SU-DHL-6 (cell line): ENCODE results near the gene DDIAS.

Experiments
- H2AFZ ChIP-seq: fragments of 200-600 bp; sonication (generic); 2 replicates; pipeline ENCODE4 v1.6.1; 2014; ENCODE audit warnings: low read depth, mild to moderate bottlenecking, moderate library complexity, mixed read lengths, antibody characterized with exemption, low read length; ENCODE audit not compliant: severe bottlenecking
- H3F3A ChIP-seq: fragments of 200-600 bp; shearing (Covaris generic); 2 replicates; pipeline ENCODE4 v1.6.0; 2016; ENCODE audit warnings: antibody characterized with exemption, mild to moderate bottlenecking; ENCODE audit not compliant: insufficient read depth
- H3K27ac ChIP-seq: fragments of 200-600 bp; sonication (generic); 2 replicates; pipeline ENCODE4 v1.5.1; 2016; ENCODE audit warnings: low read depth, mild to moderate bottlenecking, low read length, moderate library complexity, mixed read lengths
- H3K27me3 ChIP-seq: fragments of 200-600 bp; sonication (generic), shearing (Covaris generic); 2 replicates; pipeline ENCODE4 v1.6.0; 2014; ENCODE audit warnings: mild to moderate bottlenecking, low read length
- H3K36me3 ChIP-seq: fragments of 200-600 bp; sonication (generic); 2 replicates; pipeline ENCODE4 v1.6.1; 2014; ENCODE audit warnings: mild to moderate bottlenecking, low read length, mixed read lengths
- H3K4me2 ChIP-seq: fragments of 300-600, 200-600 bp; shearing (Covaris generic), sonication (generic); 2 replicates; pipeline ENCODE4 v1.6.0; 2014; ENCODE audit warnings: low read length, low read depth, mild to moderate bottlenecking; ENCODE audit not compliant: poor library complexity, severe bottlenecking
- H3K4me3 ChIP-seq: fragments of 200-600 bp; sonication (generic); 2 replicates; pipeline ENCODE4 v1.5.1; 2014; ENCODE audit warnings: antibody characterized with exemption, low read length, mild to moderate bottlenecking, mixed read lengths; ENCODE audit not compliant: insufficient read depth, poor library complexity, severe bottlenecking
- H3K79me2 ChIP-seq: fragments of 200-600 bp; sonication (generic); 2 replicates; pipeline ENCODE4 v1.6.1; 2014; ENCODE audit warnings: mild to moderate bottlenecking, low read length, moderate library complexity; ENCODE audit not compliant: insufficient read depth
- H3K9ac ChIP-seq: fragments of 200-600 bp; sonication (generic); 2 replicates; pipeline ENCODE4 v1.7.0; 2014; ENCODE audit warnings: mild to moderate bottlenecking, low read length
- H3K9me2 ChIP-seq: fragments of 200-600 bp; sonication (generic); replicated peaks from 2 replicates; pipeline ENCODE4 v1.6.1; 2014; ENCODE audit warnings: low read length; ENCODE audit not compliant: insufficient read depth
- H3K9me3 ChIP-seq: fragments of 200-600 bp; sonication (generic); 2 replicates; pipeline ENCODE4 v1.6.1; 2014; ENCODE audit warnings: low read length, mixed read lengths; ENCODE audit not compliant: insufficient read depth
- H4K20me1 ChIP-seq: fragments of 200-600 bp; sonication (generic); 2 replicates; pipeline ENCODE4 v1.6.1; 2014; ENCODE audit warnings: low read depth, mild to moderate bottlenecking, antibody characterized with exemption, low read length, moderate library complexity, mixed read lengths
- EZH2phosphoT487 ChIP-seq: fragments of 200-600 bp; sonication (generic), shearing (Covaris generic); conservative IDR thresholded peaks from 2 replicates; pipeline ENCODE4 v1.6.1; 2018; ENCODE audit warnings: mild to moderate bottlenecking, antibody characterized with exemption, low read length, moderate library complexity, mixed read lengths
- TF ChIP-seq, protein P1 (sequence below): fragments of 200-600 bp; sonication (generic); IDR thresholded peaks from one replicate; pipeline ENCODE4 v1.5.1; 2017; ENCODE audit warnings: antibody characterized with exemption, mild to moderate bottlenecking, low read length, moderate library complexity; ENCODE audit not compliant: insufficient read depth, poor library complexity, severe bottlenecking

DDIAS gene

DNA sequence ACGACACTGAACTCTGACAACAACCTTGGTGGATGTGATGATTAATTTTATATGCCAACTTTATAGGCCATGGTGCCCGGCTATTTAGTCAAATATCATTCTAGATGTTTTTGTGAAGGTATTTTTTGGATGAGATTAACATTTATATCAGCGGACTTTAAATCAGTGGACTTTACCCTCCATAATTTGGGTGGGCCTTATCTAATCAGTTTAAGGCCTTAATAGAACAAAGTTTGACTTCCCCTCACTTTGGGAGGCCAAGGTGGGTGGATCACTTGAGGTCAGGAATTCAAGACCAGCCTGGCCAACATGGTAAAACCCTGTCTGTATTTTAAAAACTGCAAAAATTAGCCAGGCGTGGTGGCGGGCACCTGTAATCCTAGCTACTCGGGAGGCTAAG, 5.4 kb upstream of the DDIAS start:
- no peaks in the 10 kb centered on the region for H3K36me3 ChIP-seq
- H3K27me3 ChIP-seq = no peaks in the 10 kb centered on the region
- no peak overlapping the region for H3K9ac ChIP-seq
- H3K4me3 ChIP-seq = no peak overlapping the region
- no peak overlapping the region for H3K27ac ChIP-seq
- no peak overlapping the region for H2AFZ ChIP-seq
- no peaks in the 10 kb centered on the region for H3K9me2 ChIP-seq
- H3K4me2 ChIP-seq = no peak overlapping the region
- TF ChIP-seq, protein P1, sequence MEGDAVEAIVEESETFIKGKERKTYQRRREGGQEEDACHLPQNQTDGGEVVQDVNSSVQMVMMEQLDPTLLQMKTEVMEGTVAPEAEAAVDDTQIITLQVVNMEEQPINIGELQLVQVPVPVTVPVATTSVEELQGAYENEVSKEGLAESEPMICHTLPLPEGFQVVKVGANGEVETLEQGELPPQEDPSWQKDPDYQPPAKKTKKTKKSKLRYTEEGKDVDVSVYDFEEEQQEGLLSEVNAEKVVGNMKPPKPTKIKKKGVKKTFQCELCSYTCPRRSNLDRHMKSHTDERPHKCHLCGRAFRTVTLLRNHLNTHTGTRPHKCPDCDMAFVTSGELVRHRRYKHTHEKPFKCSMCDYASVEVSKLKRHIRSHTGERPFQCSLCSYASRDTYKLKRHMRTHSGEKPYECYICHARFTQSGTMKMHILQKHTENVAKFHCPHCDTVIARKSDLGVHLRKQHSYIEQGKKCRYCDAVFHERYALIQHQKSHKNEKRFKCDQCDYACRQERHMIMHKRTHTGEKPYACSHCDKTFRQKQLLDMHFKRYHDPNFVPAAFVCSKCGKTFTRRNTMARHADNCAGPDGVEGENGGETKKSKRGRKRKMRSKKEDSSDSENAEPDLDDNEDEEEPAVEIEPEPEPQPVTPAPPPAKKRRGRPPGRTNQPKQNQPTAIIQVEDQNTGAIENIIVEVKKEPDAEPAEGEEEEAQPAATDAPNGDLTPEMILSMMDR = no peak
- no peak for TF ChIP-seq EZH2phosphoT487
- no peaks in the 10 kb centered on the region; the same call in 1 of the 2 replicates for H3K79me2 ChIP-seq
- H3F3A ChIP-seq = peaks cover 3% of the 10 kb centered on the region; the same call in 1 of the 2 replicates
- H3K9me3 ChIP-seq = no peaks in the 10 kb centered on the region
- H4K20me1 ChIP-seq = no peaks in the 10 kb centered on the region

DNA sequence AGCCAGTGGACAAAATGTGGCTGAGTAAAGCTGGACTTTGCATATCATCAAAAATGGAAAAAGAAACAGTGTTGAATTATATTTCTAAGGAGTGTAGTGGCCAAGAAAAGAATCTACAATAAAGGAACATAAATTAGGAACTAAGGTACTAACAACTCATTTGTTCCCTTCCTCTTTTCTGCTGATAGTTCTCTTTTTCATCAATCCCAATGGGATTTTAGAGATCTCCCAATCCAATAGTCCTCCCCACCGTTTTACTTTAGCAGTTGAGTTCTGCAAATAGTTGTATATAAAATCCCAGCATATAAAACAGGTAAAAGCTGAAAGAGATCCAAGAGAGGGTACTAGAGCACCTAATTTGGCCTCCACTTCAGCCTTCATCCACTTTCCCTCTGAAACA, 3.3 kb upstream of the DDIAS start:
- H3K79me2 ChIP-seq = peaks cover 17% of the 10 kb centered on the region
- H3K27ac ChIP-seq = no peak overlapping the region
- no peak overlapping the region for H3K9ac ChIP-seq
- no peak overlapping the region for H3K4me3 ChIP-seq
- no peak overlapping the region for H3K4me2 ChIP-seq
- no peaks in the 10 kb centered on the region for H3K27me3 ChIP-seq
- no peaks in the 10 kb centered on the region for H3K36me3 ChIP-seq
- H3K9me2 ChIP-seq = no peaks in the 10 kb centered on the region
- no peak overlapping the region for H2AFZ ChIP-seq
- TF ChIP-seq, protein P1 = no peak
- TF ChIP-seq EZH2phosphoT487 = no peak
- H4K20me1 ChIP-seq = no peaks in the 10 kb centered on the region
- H3F3A ChIP-seq = peaks cover 3% of the 10 kb centered on the region; the same call in 1 of the 2 replicates
- H3K9me3 ChIP-seq = no peaks in the 10 kb centered on the region

DNA sequence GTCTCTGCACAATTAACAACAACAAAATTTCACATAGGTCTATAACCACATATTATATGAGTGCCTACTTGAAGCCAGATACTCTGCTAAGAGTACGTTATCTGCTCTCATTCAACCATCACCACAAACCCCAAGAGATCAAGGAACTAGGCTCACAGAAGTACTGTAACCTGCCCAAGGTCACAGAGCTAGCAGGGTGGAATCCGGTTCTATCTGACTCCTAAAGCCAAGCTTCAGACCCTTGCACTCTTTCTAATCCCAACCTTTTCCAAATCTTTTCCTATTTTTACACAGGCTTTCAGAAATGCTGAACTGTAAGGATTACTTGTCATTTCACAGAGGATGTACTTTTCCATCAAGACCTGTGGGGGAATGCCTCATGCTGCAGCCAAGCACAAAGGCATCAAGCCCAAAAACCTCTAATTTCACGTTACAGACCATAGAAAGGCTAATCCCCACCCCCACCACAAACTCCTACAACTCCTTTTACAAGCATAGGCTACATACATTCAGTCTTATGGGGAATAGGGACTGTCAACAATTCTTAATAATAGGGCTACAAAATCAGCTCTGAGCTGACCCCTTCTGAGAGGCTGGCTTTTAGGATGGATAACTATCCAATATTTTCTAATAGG, 2.2 kb upstream of the DDIAS start:
- Histone ChIP-seq H4K20me1 (no peaks in the 10 kb centered on the region), H2AFZ (no peak overlapping the region), H3K27ac (no peak overlapping the region), H3K36me3 (no peaks in the 10 kb centered on the region), H3K4me2 (peak overlapping the region; percentile 91), H3F3A (peaks cover 12% of the 10 kb centered on the region), H3K9me2 (no peaks in the 10 kb centered on the region), H3K27me3 (no peaks in the 10 kb centered on the region), H3K4me3 (peak overlapping the region; percentile 85), H3K9me3 (no peaks in the 10 kb centered on the region), H3K9ac (peak overlapping the region; percentile 64; the same call in 1 of the 2 replicates), H3K79me2 (peaks cover 28% of the 10 kb centered on the region)
- no peak for TF ChIP-seq EZH2phosphoT487
- TF ChIP-seq, protein P1 = no peak
